HepG2 (cell line): ENCODE data around the gene SOX13. TPM values are rescaled to one million over a fixed set of nuclear protein-coding genes. Genes with fewer than 3 reads are reported as not detected.
A peak's percentile ranks its signal among the peaks of the same experiment; 100 is the strongest.
"Not testable (repeated sequence)": the region's sequence is repeated elsewhere in the genome, so short reads cannot be mapped to it uniquely, and the experiment has no call there.

Experiments
- ATAC-seq: fragments of 200-7000 bp; cut with Tn5 transposase; 3 replicates; pipeline ENCODE4 v1.9.1; 2020; ENCODE audit warnings: mild to moderate bottlenecking, moderate library complexity
- BruUV-seq: library from RNA; stranded (reverse); fragments of 400-500 nt; replicated peaks from 2 replicates; lab custom pipeline; 2021; lab: Mats Ljungman, UMichigan
- CTCF ChIA-PET: fragments of 300-600 bp; formaldehyde crosslinking; extraction: SDS; loops from one replicate; lab custom pipeline; 2021; ENCODE audit warnings: low total read pairs, inconsistent platforms, low intra/inter-chr PET ratio; lab: Yijun Ruan, JAX
- POLR2A ChIA-PET: fragments of 350-600 bp; sonication (Branson Sonifier 250); formaldehyde crosslinking; loops from one replicate; lab custom pipeline; 2020; ENCODE audit warnings: antibody characterized with exemption, inconsistent platforms; lab: Yijun Ruan, JAX
- DNase-seq: peaks from one replicate; pipeline ENCODE4 v3.0.0-alpha.2; 2015; ENCODE audit warnings: low spot score
- FAIRE-seq: peaks from 3 replicates; lab custom pipeline; 2011; peaks lifted over from hg19 to GRCh38; lab: Jason Lieb, UNC
- H2AFZ ChIP-seq: one replicate; pipeline ENCODE4 v1.6.1; 2011; ENCODE audit warnings: low read length, inconsistent platforms
- H3K27ac ChIP-seq: fragments of 300-600 bp; 3 replicates; pipeline ENCODE4 v1.8.0; 2011; ENCODE audit warnings: mixed run types, mild to moderate bottlenecking, mixed read lengths, low read length, inconsistent platforms; ENCODE audit not compliant: insufficient read depth; ENCODE audit errors: extremely low read length
- H3K27me3 ChIP-seq, 2 experiments: fragments of 200-600 bp in 1 of 2; 2 replicates in 1 of 2; 3 replicates in 1 of 2; pipeline versions ENCODE4 v1.6.0 to v1.8.0; 2011; ENCODE audit warnings: low read length in 2 of 2, mild to moderate bottlenecking in 2 of 2, moderate library complexity in 2 of 2, inconsistent platforms in 1 of 2; ENCODE audit not compliant: insufficient read depth in 2 of 2, control insufficient read depth in 1 of 2
- H3K36me3 ChIP-seq, 2 experiments: fragments of 200-600 bp in 1 of 2; replicated peaks in 1 of 2; 2 replicates in 1 of 2; 3 replicates in 1 of 2; pipeline versions ENCODE4 v1.5.1 to v1.8.0; 2011; ENCODE audit warnings: low read length in 2 of 2, inconsistent platforms in 1 of 2; ENCODE audit not compliant: insufficient read depth in 2 of 2, control insufficient read depth in 1 of 2
- H3K4me1 ChIP-seq: 2 replicates; pipeline ENCODE4 v1.5.1; 2012; ENCODE audit warnings: low read length, inconsistent platforms; ENCODE audit not compliant: insufficient read depth
- H3K4me2 ChIP-seq: 2 replicates; pipeline ENCODE4 v1.6.0; 2011; ENCODE audit warnings: low read depth, low read length, inconsistent platforms
- H3K4me3 ChIP-seq, 3 experiments: fragments of 200-600 bp in 1 of 3; sonication (generic), shearing (Covaris generic) in 1 of 3; replicated peaks in 1 of 3; 2 replicates each; pipeline ENCODE4 v1.5.1; 2011 to 2016; ENCODE audit warnings: low read length in 3 of 3, inconsistent platforms in 2 of 3, low read depth in 2 of 3, mild to moderate bottlenecking in 2 of 3, control low read depth in 1 of 3, mixed read lengths in 1 of 3; ENCODE audit not compliant: insufficient read depth in 1 of 3
- H3K79me2 ChIP-seq: one replicate; pipeline ENCODE4 v1.6.1; 2011; ENCODE audit warnings: low read length, inconsistent platforms; ENCODE audit not compliant: insufficient read depth
- H3K9ac ChIP-seq: 2 replicates; pipeline ENCODE4 v1.6.0; 2011; ENCODE audit warnings: mild to moderate bottlenecking, low read depth, low read length, inconsistent platforms; ENCODE audit not compliant: insufficient read depth
- H3K9me3 ChIP-seq: 2 replicates; pipeline ENCODE4 v1.5.1; 2012; ENCODE audit warnings: mild to moderate bottlenecking, low read length
- H4K20me1 ChIP-seq: 2 replicates; pipeline ENCODE4 v1.6.0; 2011; ENCODE audit warnings: inconsistent platforms, mild to moderate bottlenecking, low read length, moderate library complexity; ENCODE audit not compliant: insufficient read depth
- HNRNPL ChIP-seq: fragments of 200-400 bp; formaldehyde crosslinking; IDR thresholded peaks from 2 replicates; pipeline ENCODE4 v1.6.1; 2017; ENCODE audit warnings: mild to moderate bottlenecking, low read depth, low read length
- SRF ChIP-seq: IDR thresholded peaks from 2 replicates; pipeline ENCODE4 v1.6.1; 2011; ENCODE audit warnings: mild to moderate bottlenecking, low read depth, low read length, moderate library complexity
- WGBS: methylation state at CpG from one replicate; pipeline ENCODE4 v1.1.6; 2017; ENCODE audit warnings: low lambda C conversion rate; 5-methylcytosine and 5-hydroxymethylcytosine counted together
- in situ Hi-C: cut with HindIII; loops from 2 replicates; pipeline ENCODE4 v1.10.0; 2017; ENCODE audit warnings: low pct_unique_long_range_greater_than_20kb; ENCODE audit not compliant: extremely low pct_ligation_motif_present
- intact Hi-C: fragments of 100-400 bp; cut with micrococcal nuclease; formaldehyde crosslinking; loops from one replicate; pipeline ENCODE4 v1.10.0; 2022; ENCODE audit not compliant: unreplicated experiment
- polyA plus RNA-seq, 8 experiments: library from polyadenylated mRNA; depleted of rRNA in 3 of 8; stranded (reverse) in 7 of 8; unstranded in 1 of 8; fragments of >200 nt; fragmentation: Illumina TruSeq in 4 of 8; extraction: Trizol in 4 of 8; gene quantifications; 2 replicates each; pipeline versions ENCODE4 v1.2.1 to v1.2.3, GENCODE V29; 2011 to 2016; ENCODE audit warnings: low read depth in 4 of 8, missing spikeins in 1 of 8, mixed read lengths in 1 of 8; ENCODE audit not compliant: insufficient read depth in 1 of 8
- total RNA-seq, 5 experiments: library from RNA; depleted of rRNA; stranded (reverse); fragments of >200 nt; fragmentation: Illumina TruSeq; extraction: Trizol; gene quantifications; 2 replicates each; pipeline ENCODE4 v1.2.3, GENCODE V29; 2016; ENCODE audit warnings: low read depth in 1 of 5

SOX13 gene
- total and polyA plus RNA-seq, 2 of the 13 experiments (the other 11 are each of a cell fraction or from before 2014, with no cell fraction given) = 13.3 to 15.8 TPM

DNA sequence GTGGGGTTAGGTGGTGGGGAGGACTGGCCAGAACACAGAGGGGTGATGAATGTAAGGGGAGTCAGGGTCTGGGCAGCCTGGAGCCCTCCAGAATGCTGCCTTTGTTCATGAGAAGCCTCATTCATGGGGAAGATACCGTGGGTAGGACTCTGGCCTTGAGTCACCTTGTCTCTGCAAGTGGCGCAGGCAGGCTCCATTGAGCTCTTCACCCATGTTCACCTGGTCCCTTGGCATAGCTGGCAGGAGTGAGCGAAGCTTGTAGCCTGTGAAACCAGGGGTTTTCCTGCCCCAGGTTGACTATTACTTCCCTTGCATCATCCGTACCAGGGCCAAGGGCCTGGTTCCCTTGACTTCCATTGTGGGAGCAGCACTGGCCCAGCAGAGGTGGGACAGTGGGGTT is 25.8 kb downstream of the SOX13 start:
- Histone ChIP-seq H3K27me3 (no peaks in the 10 kb centered on the region), H3K36me3 (no peaks in the 10 kb centered on the region), H3K79me2 (peaks cover 86% of the 10 kb centered on the region), H3K9ac (no peak overlapping the region), H3K4me2 (no peak overlapping the region), H2AFZ (no peak overlapping the region), H4K20me1 (0 out of 2 replicates have a peak, but pooled peaks cover 2% of the 10 kb centered on the region), H3K4me3 (no peak overlapping the region), H3K27ac (peak overlapping the region; percentile 27), H3K4me1 (peaks cover 91% of the 10 kb centered on the region), H3K9me3 (no peaks in the 10 kb centered on the region)
- WGBS = 94% methylated on average over 2 of the region's 4 CpGs
- no peak for DNase-seq
- CTCF ChIA-PET = no interaction called here
- no peak for ATAC-seq
- no TSS peak for BruUV-seq
- TF ChIP-seq HNRNPL (0 out of 2 replicates have a peak, but pooled peaks have one; percentile 50), SRF (no peak)
- no peak for FAIRE-seq
- in situ Hi-C loops = no loop called here
- POLR2A ChIA-PET = interaction anchor here (0.7 kb wide), 1 partner anchor 247 kb away, joined by 3 read pairs; no protein-coding TSS in a partner anchor
- intact Hi-C loops = no loop called here

DNA sequence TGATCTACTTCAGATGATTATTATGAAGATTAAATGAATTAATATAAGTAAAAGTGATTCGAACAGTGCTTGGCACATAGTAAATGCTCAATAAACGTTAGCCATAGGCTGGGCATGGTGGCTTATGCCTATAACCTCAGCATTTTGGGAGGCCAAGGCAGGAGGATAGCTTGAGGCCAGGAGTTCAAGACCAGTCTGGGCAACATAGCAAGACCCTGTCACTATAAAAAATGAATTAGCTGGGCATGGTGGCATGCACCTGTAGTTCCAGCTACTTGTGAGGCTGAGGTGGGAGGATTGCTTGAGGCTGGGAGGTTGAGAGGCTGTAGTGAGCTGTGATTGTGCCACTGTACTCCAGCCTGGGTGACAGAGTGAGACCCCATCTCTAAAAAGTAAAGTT is 26.8 kb downstream of the SOX13 start:
- H3K4me3 ChIP-seq = not testable (repeated sequence)

More for the DNA sequence above, 26.8 kb downstream of the SOX13 start:
- H3K27me3 ChIP-seq, H3K9ac ChIP-seq, DNase-seq, in situ Hi-C loops, POLR2A ChIA-PET, BruUV-seq, H2AFZ ChIP-seq, CTCF ChIA-PET, ATAC-seq, H3K9me3 ChIP-seq, FAIRE-seq, H3K27ac ChIP-seq, H3K4me2 ChIP-seq, H4K20me1 ChIP-seq, intact Hi-C loops, H3K36me3 ChIP-seq: not testable (repeated sequence)
- WGBS = 91% methylated on average over 2 of the region's 2 CpGs
- H3K79me2 ChIP-seq = peaks cover 86% of the 10 kb centered on the region
- H3K4me1 ChIP-seq = peaks cover 91% of the 10 kb centered on the region
